Panc1 (cell line): ENCODE data around the gene TARBP2. TPM values are rescaled to one million over a fixed set of nuclear protein-coding genes. Genes with fewer than 3 reads are reported as not detected.

Experiments used
- ATAC-seq: fragments of 200-7000 bp; cut with Tn5 transposase; 2 replicates; pipeline ENCODE4 v1.9.1; 2020; ENCODE audit warnings: mild to moderate bottlenecking, moderate library complexity
- BruUV-seq: library from RNA; stranded (reverse); fragments of 400-500 nt; replicated peaks from 2 replicates; lab custom pipeline; 2021; lab: Mats Ljungman, UMichigan
- CTCF ChIA-PET: fragments of 300-600 bp; sonication (Branson Sonifier 250); formaldehyde crosslinking; loops from one replicate; lab custom pipeline; 2022; ENCODE audit warnings: antibody characterized with exemption; lab: Charles Lee
- POLR2A ChIA-PET: fragments of 300-600 bp; sonication (Branson Sonifier 250); formaldehyde crosslinking; loops from one replicate; lab custom pipeline; 2022; ENCODE audit warnings: antibody characterized with exemption; lab: Charles Lee
- DNase-seq: peaks from one replicate; pipeline ENCODE4 v3.0.0-alpha.2; 2010; ENCODE audit warnings: low read depth, low spot score
- H3K27ac ChIP-seq: 2 replicates; pipeline ENCODE4 v1.5.1; 2011; ENCODE audit warnings: mild to moderate bottlenecking, low read length, inconsistent platforms
- H3K27me3 ChIP-seq: fragments of 200-500 bp; sonication (Bioruptor generic); 2 replicates; pipeline ENCODE4 v1.6.0; 2014; ENCODE audit warnings: low read length, inconsistent platforms; ENCODE audit not compliant: control insufficient read depth, insufficient read depth
- H3K36me3 ChIP-seq: fragments of 200-500 bp; sonication (Bioruptor generic); 2 replicates; pipeline ENCODE4 v1.5.1; 2014; ENCODE audit warnings: inconsistent platforms, mild to moderate bottlenecking, low read length, moderate library complexity; ENCODE audit not compliant: control insufficient read depth, insufficient read depth
- H3K4me1 ChIP-seq: 2 replicates; pipeline ENCODE4 v1.5.1; 2011; ENCODE audit warnings: inconsistent platforms, mild to moderate bottlenecking, low read length, moderate library complexity; ENCODE audit not compliant: control insufficient read depth, insufficient read depth
- H3K4me3 ChIP-seq, 2 experiments: 2 replicates each; pipeline ENCODE4 v1.5.1; 2011 to 2012; ENCODE audit warnings: low read depth in 2 of 2, low read length in 2 of 2, mild to moderate bottlenecking in 2 of 2, inconsistent platforms in 1 of 2, moderate library complexity in 1 of 2
- H3K9me3 ChIP-seq: fragments of 200-500 bp; sonication (Bioruptor generic); 2 replicates; pipeline ENCODE4 v1.5.1; 2014; ENCODE audit warnings: low read depth, mild to moderate bottlenecking, inconsistent platforms, low read length, moderate library complexity; ENCODE audit not compliant: control insufficient read depth, insufficient read depth
- CTCF ChIP-seq: fragments of 450-650 bp; IDR thresholded peaks from 2 replicates; pipeline ENCODE4 v1.5.1; 2017; ENCODE audit warnings: mild to moderate bottlenecking
- POLR2AphosphoS5 ChIP-seq: IDR thresholded peaks from 2 replicates; pipeline ENCODE4 v1.6.1; 2012; ENCODE audit warnings: mild to moderate bottlenecking, low read depth, low read length, moderate library complexity
- REST ChIP-seq, 2 experiments: IDR thresholded peaks; 2 replicates each; pipeline ENCODE4 v1.6.1; 2011 to 2012; ENCODE audit warnings: low read depth in 2 of 2, control low read depth in 1 of 2, low read length in 1 of 2, mild to moderate bottlenecking in 1 of 2, moderate library complexity in 1 of 2; ENCODE audit not compliant: insufficient read depth in 1 of 2
- SIN3A ChIP-seq: IDR thresholded peaks from 2 replicates; pipeline ENCODE4 v1.6.1; 2012; ENCODE audit warnings: low read depth, mild to moderate bottlenecking, low read length, moderate library complexity, borderline replicate concordance; ENCODE audit not compliant: insufficient read depth
- TCF7L2 ChIP-seq: IDR thresholded peaks from 2 replicates; pipeline ENCODE4 v1.6.1; 2011; ENCODE audit warnings: mild to moderate bottlenecking, low read depth, low read length, inconsistent platforms
- in situ Hi-C: cut with HindIII; loops from 2 replicates; pipeline ENCODE4 v1.10.0; 2016; ENCODE audit warnings: low sequenced_read_pairs, low pct_unique_long_range_greater_than_20kb
- intact Hi-C: fragments of 100-400 bp; cut with micrococcal nuclease; formaldehyde crosslinking; loops from one replicate; pipeline ENCODE4 v1.10.0; 2022; ENCODE audit not compliant: unreplicated experiment
- total RNA-seq: library from RNA; stranded (reverse); gene quantifications from one replicate; pipeline ENCODE4 v1.2.1, GENCODE V29; 2021; ENCODE audit not compliant: unreplicated experiment

The TARBP2 gene
- total RNA-seq, 1 experiment from 2014 or later: 67.3 TPM

GRCh38 chr12:53518381-53518780, 17.3 kb downstream of the TARBP2 start:
- ATAC-seq: no peak
- ChIA-PET POLR2A (no interaction called here), CTCF (no interaction called here)
- H3K9me3 ChIP-seq: no peaks in the 10 kb centered on the region
- peaks cover 10% of the 10 kb centered on the region; the same call in 1 of the 2 replicates for H3K36me3 ChIP-seq
- DNase-seq: no peak
- H3K27me3 ChIP-seq: no peaks in the 10 kb centered on the region
- intact Hi-C loops: no loop called here
- H3K4me1 ChIP-seq: no peaks in the 10 kb centered on the region
- BruUV-seq: no TSS peak
- in situ Hi-C loops: no loop called here
- H3K4me3 ChIP-seq: no peak overlapping the region
- no peak for TF ChIP-seq CTCF
- TF ChIP-seq POLR2AphosphoS5: no peak
- no peak for TF ChIP-seq TCF7L2
- no peak for TF ChIP-seq SIN3A
- TF ChIP-seq REST (IDR thresholded peaks at IDR 0.05; ENCODE audit: insufficient read depth in 1 of 2, low read depth in 2 of 2, low read length in 1 of 2): no peak
- no peak overlapping the region for H3K27ac ChIP-seq

- DNase-seq (no peak), ATAC-seq (peak; percentile 69)
- no TSS peak for BruUV-seq
- intact Hi-C loops: no loop called here
- Histone ChIP-seq H3K4me1 (no peaks in the 10 kb centered on the region), H3K4me3 (no peak overlapping the region), H3K9me3 (no peaks in the 10 kb centered on the region), H3K27ac (no peak overlapping the region), H3K36me3 (peaks cover 10% of the 10 kb centered on the region; the same call in 1 of the 2 replicates), H3K27me3 (no peaks in the 10 kb centered on the region)
- ChIA-PET POLR2A (no interaction called here), CTCF (no interaction called here)
- in situ Hi-C loops: no loop called here
- TF ChIP-seq REST (IDR thresholded peaks at IDR 0.05; ENCODE audit: insufficient read depth in 1 of 2, low read depth in 2 of 2, low read length in 1 of 2) (no peak), POLR2AphosphoS5 (no peak), CTCF (no peak), SIN3A (no peak), TCF7L2 (no peak)
Observed at GRCh38 chr12:53523131-53523530, 22.0 kb downstream of the TARBP2 start.
